ENCODE data around the gene APOBEC2.
"Not testable (repeated sequence)": the region's sequence is repeated elsewhere in the genome, so short reads cannot be mapped to it uniquely, and the experiment has no call there.

APOBEC2 gene

DNA sequence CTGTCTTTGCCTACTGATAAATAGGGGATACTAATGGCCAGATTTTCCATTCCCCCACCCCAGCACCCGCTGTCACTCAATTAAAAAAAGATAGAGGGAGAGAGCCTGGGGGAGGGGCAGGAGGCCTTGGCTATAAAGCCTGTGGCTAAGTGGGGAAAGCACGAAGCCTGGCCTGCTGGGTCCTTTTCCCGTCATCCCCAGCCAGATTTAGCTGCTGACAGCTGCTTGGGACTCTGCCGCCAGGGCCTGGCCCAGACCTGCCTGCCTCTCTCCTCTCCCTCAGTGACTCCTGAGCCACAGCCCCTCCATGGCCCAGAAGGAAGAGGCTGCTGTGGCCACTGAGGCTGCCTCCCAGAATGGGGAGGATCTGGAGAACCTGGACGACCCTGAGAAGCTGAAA lies at the start of gene APOBEC2:
APOBEC2 (plus strand) TSS at position 162 of the 400 bp plus-strand sequence; CDS start at position 308, 146 bp downstream.
- DNase-seq (ENCODE audit: extremely low read depth in 1 of 2, low read depth in 1 of 2): no peak

DNA sequence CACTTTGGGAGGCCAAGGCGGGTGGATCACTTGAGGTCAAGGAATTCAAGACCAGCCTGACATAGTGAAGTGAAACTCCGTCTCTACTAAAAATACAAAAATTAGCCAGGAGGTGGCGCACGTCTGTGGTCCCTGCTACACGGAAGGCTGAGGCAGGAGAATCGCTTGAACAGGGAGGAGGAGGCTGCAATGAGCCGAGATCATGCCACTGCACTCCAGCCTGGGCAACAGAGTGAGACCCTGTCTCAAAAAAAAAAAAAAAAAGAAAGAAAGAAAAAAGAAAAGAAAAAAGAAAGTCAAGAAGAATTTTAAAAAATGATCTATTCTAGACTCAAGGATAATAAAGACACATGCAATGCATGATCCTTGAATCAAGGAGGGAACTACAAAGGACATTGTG lies 46.8 kb upstream of the APOBEC2 start:
- peak; percentile 16 to 20 for DNase-seq (ENCODE audit: extremely low read depth in 1 of 2, low read depth in 1 of 2)

DNA sequence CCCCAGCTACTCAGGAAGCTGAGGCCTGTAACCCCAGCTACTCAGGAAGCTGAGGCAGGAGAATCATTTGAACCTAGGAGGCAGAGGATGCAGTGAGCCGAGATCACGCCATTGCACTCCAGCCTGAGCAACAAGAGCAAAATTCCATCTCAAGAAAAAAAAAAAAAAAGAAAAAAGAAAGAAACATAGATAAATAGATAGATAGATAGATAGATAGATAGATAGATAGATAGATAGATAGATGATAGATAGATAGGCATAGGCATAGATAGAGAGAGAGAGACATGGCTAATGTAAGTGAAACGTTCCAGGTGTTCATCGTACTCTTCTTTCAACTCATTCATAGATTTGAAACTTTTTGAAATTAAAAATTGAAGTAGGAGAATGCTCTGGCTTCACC lies 46.0 kb upstream of the APOBEC2 start:
- not testable (repeated sequence) for DNase-seq (ENCODE audit: extremely low read depth in 1 of 2, low read depth in 1 of 2)

DNA sequence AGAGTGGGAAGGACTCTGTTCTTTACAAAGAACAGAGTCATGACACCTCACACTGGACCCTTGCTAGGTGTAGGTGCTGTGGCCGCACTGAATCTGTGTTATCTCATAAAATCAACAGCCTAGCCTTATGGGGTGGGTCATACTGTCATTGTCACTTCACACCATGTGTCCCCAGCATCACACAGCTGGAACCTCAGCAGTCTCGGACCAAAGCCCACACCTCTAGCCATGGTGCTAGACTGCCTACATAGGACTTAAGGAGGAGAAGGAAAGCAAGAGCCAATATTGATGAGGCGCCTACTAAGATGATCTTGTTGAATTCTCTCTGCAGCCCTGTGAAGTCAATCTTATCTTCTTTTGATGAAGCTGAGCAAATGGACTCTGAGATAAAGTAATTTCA lies 45.0 kb upstream of the APOBEC2 start:
- no peak for DNase-seq (ENCODE audit: extremely low read depth in 1 of 2, low read depth in 1 of 2)

DNA sequence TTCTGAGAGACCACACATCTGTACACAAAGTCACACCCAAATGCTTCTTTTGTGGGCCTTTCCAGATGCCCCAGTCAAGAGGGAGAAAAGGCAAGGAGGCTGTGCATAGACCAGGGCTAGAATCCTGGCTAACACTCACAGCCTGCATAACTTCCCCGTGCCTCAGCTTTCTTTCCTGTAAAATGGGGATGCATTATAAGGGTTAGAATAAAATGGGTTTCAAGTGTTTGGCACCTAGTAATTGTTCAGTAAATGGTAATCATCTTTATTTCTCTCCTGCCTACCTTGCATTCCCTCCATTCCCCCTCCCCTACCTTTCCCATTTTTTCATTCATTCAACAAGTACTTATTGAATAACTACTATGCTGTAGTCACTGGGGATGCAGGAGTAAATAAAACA lies 43.3 kb upstream of the APOBEC2 start:
- no peak for DNase-seq (ENCODE audit: extremely low read depth in 1 of 2, low read depth in 1 of 2)

DNA sequence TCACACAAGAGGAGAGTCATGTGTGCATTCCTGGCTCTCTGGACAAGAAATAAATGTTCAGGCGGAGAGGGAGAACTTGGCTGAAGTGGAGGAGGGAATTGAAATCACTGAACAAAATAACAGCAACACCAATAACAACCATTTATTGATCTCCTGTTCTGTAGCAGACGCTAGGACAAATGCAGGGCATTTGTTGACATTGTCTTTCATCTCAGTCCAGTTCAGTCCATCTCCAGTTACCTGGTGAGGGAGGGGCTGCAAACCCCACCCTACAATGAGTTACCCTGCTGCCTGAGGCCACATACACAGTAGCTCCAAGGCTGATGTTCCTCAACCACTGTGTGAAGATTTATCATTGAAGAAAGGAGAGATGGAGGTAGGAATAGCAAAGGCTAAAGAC lies 41.3 kb upstream of the APOBEC2 start:
- no peak for DNase-seq (ENCODE audit: extremely low read depth in 1 of 2, low read depth in 1 of 2)

DNA sequence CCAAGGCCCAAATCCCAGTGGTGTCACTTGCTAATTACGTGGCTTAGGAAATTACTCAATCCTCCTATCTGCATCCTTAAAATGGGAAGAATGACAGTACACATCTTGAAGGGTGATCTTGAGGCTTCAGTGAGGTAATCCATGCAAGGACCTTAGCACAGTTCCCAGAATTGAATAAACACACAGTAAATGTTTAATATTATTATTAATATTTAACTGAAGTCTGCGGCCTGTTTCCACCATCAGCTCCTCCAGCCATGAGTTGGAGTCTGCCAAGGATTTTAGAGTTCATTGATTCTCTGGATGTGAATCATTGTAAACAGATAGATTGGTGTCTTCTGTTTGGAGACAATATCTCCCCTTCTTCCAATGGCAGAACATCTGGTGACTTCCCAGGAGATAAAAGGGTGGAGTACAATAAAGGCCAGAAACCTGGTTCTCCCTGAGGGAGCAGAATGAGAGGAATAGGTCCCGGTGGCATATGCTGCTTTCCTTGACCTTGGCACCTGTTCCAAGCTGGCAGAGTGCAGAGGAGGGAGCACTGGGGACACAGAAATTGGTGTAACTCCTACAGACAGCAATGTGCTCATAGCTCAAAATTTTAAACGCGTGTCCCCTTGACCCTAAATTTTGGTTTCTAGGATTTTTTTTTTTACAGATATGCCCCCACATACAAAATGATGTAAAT lies 39.4 kb upstream of the APOBEC2 start:
- no peak for DNase-seq (ENCODE audit: extremely low read depth in 1 of 2, low read depth in 1 of 2)

DNA sequence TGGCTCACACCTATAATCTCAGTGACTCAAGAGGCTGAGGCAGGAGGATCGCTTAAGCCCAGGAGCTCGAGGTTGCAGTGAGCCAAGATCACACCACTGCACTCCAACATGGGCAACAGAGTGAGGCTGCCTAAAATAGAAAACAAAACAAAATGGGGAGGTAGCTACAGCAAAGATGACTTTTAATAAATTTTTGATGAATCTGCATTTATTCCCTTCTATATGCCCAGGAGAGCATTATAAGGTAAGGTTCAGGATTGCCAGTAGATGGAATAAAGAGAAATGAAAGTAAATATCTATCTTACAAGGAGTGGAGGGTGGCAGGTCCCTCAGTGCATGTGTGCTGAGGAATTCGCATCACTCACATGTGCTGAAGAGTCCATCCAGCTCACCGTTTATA lies 38.2 kb upstream of the APOBEC2 start:
- DNase-seq (ENCODE audit: extremely low read depth in 1 of 2, low read depth in 1 of 2): no peak

DNA sequence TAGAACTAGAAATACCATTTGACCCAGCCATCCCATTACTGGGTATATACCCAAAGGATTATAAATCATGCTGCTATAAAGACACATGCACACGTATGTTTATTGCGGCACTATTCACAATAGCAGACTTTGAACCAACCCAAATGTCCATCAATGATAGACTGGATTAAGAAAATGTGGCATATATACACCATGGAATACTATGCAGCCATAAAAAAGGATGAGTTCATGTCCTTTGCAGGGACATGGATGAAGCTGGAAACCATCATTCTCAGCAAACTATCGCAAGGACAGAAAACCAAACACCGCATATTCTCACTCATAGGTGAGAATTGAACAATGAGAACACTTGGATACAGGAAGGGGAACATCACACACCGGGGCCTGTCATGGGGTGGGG lies 37.1 kb upstream of the APOBEC2 start:
- not testable (repeated sequence) for DNase-seq (ENCODE audit: extremely low read depth in 1 of 2, low read depth in 1 of 2)

DNA sequence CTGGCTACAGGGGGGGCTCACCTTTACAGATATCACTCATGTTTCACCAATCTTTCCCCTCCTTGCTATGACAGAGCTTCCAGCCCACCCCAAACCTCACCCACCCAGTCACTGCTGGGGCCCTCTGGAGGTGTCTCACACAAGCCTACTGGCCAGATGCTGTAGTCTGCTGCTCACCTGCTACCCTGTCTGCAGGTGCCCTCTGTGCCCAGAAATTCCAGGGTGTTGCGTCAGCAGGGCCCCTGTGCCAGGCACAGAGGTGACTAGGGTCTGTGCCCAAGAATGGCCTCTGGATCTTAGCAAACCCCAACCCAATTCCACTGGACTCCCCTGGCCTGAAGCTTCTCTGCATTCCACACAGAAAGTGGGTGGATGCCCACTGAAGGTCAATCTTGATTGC lies 35.3 kb upstream of the APOBEC2 start:
- no peak for DNase-seq (ENCODE audit: extremely low read depth in 1 of 2, low read depth in 1 of 2)

DNA sequence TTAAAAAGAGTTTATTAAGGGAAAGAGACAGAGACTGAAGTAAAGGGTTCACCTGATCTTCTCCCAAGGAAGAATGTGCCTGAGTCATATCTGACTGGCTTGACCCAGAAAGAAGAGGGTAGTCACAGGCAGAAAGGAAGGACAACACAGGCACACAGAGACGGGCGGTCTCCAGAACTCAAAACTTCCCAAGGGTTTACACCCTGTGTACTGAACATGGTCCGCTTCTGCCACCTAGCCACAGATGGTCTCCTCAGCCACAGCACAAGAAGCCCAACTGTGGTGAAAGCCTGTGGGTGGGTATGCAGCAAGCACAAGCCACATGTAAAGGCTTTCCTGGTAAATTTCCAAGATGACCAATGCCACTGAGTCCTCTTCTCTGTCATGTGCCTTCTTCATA lies 31.2 kb upstream of the APOBEC2 start:
- no peak for DNase-seq (ENCODE audit: extremely low read depth in 1 of 2, low read depth in 1 of 2)

DNA sequence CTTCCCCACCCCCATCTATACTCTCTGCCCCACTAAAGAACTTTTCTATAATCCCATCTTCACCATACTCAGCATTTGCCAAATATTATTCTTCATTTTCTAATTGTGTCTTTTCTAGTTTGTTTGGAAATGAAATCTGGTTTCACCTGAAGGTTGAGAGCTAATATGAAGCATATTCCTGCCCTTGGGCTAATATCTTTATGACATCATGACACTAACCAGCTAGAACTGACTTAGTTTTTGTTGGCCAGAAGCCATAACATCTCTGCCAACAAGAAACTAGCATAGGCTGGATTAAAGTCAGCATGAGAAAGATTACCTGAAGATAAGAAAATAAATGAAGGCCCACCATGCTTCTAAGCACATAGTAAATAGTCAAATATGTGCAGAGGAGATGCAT lies 30.7 kb upstream of the APOBEC2 start:
- DNase-seq (ENCODE audit: extremely low read depth in 1 of 2, low read depth in 1 of 2): no peak

DNA sequence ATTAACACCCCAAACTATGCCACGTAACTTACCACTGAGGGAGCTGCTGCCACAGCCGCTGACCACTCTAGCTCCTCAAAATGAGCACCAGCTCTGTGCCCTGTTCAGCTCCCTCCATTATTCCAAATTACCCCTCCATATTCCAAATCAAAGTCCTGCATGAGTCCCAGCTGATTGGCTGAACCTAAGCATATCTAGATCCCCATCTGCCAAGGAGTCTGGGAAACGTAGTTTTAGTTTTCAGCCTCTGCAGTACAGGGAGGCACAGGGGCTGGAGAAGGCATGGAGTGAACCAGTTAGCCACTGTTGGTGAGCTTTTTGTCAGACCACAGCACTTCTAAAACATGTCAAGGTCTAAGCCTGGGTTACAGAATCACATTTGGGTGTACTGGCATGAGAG lies 29.9 kb upstream of the APOBEC2 start:
- no peak for DNase-seq (ENCODE audit: extremely low read depth in 1 of 2, low read depth in 1 of 2)

DNA sequence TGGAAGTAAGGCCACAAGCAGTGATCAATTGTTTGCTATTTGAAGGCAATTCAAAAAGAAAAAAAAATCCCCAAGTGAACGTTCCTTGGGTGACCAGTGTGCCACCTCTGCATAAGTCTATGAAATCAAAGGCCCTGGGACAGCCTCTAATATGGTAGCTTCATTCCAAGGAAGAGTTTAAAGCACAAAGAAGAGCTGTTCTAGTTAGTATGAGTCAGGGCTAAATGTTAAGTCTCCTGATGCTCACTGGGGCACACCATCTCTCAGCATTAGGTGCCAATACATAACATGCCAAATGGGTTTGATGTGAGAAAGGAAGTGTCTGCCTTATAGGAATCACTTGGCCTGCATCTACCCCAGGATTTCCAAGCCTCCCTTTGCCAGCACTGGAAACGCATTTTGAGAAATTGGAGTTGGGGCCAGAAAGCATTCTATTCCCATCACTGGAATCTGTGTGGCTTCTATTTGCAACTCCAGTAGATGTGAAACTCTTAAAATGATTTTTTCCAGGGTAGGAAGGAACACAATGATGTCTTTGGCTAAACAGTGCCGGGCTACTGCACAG lies 27.0 kb upstream of the APOBEC2 start:
- DNase-seq (ENCODE audit: extremely low read depth in 1 of 2, low read depth in 1 of 2): no peak

DNA sequence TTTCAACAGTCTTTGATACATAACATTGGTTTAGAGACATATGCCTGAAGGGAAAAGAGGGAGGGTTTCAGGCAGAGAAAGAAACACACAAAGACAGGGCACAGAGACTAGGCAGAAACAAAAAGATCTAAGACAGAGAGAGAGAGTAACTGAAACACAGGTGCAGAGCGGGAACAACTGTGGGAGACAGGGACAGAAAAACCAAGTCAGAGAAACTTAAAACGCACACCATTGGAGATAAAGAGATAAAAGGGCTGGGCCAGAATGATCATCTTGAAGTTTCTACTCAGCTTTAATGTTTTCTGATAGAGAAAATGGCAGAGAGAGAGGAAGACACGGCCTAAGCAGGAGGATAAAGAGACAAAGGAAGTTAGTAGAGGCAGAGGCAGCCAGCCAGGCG lies 25.8 kb upstream of the APOBEC2 start:
- DNase-seq (ENCODE audit: extremely low read depth in 1 of 2, low read depth in 1 of 2): no peak

DNA sequence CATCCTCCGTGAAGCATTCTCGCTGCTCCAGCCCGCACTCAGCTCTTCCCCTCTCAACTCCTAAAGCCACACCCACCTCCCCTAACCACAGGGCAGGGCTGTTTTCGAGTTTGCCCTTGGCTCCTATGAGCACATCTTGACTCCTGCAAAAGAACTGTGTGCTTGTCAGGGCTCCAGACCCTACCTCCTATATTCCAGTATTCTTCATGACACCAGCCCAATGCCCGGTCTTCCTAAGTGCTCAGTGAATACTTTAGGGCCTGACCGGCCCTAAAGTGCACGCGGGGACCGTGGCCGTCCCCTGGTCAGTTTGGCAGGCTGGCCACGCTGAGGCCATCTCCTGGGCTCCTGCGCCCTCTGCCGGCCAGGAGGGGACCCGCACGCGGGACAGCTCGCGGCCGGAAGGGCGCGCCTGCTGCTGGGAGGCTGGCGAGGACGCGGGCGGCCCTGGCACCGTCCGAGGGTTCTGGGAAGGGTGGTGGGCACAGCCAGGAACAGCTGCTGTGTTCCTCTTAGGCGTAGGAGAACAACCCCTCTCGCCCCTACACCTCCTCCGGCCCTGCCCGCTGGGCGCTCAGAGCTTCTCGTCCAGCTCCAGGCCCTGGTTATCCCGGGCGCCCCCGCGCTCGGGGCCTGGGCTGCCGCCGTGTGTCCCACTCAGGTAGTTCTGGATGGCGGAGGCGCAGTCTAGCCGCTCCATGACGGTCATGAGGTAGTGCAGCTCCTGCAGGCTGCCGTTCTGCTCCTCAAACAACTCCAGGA lies 25.0 kb upstream of the APOBEC2 start:
- peak; percentile 44 to 47 for DNase-seq (ENCODE audit: extremely low read depth in 1 of 2, low read depth in 1 of 2)

DNA sequence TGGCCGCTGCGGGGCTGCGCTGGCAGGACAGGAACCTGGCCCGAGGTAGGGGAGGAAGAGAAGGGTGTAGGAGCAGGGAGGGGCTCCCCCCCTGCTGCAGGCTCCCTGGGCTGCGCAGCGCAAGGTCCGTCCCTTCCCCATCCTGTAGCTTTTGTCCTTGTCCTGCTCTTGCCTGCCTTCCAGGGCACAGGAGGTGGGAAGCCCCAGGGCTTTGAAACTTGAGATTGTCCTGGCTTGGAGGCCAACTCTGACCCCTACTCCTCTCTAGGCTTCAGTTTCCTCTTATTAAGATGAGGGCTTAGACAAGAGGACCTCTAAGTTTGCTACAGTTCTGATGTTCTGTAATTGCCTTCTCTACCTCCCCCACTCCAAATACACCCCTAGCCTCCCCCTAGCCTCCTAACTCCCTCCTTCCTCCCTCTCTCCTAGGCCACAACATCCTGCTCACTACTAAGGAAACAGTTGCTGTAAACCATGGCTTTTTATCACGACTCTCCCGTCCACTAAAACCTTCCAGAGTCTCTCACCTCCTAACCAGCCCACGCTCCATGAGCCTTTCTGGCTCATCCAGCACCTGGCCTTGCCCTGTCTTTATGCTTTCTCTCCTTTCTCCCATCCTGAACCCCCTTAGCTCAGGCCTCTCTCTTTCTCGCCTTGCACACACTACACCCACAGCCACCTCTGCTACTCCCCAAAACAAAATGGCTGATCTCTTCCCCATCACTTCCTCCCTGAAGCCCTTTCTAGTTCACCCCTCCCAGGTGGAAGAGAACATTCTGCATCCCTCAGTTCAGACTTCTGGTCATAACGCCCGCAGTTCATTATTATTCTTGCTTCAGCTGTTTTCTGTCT lies 24.2 kb upstream of the APOBEC2 start:
- no peak for DNase-seq (ENCODE audit: extremely low read depth in 1 of 2, low read depth in 1 of 2)

DNA sequence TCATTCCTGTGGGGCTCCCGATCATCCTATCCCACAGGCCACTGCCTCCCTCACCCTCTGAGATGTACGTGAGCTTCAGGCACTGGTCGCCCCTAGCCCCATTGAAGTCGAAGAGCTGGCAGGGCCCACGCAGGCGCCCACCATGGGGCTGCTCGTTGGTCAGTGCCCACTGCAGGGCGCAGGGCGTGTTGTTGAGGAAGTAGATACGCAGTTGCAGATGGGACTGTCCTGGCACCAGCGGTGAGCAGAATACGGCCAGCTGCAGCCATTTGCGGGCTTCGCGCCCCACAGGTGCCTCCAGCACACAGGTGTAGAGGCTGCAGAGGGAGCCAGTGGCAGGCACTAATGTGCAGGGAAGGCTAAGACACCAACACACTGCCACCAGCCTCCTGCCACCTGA lies 20.2 kb upstream of the APOBEC2 start:
- no peak for DNase-seq (ENCODE audit: extremely low read depth in 1 of 2, low read depth in 1 of 2)

DNA sequence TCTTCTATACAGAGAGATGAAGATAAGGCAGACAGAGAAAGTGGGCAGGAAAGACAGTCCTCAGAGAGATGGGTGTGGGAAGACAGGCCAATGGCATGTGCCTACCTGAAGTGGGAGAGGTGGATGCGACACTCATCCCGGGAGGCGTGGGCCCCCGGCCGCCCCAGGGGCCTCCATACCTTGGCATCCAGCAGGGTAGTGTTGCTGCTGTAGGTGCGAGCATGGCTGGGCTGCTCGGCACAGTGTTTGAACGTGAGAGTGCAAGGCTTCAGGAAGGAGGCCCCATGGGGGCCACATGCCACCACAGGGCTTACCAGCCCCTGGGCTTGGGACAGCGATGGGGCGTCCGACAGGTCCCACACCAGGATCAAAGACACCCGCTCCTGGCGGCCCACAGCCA lies 19.2 kb upstream of the APOBEC2 start:
- no peak for DNase-seq (ENCODE audit: extremely low read depth in 1 of 2, low read depth in 1 of 2)

DNA sequence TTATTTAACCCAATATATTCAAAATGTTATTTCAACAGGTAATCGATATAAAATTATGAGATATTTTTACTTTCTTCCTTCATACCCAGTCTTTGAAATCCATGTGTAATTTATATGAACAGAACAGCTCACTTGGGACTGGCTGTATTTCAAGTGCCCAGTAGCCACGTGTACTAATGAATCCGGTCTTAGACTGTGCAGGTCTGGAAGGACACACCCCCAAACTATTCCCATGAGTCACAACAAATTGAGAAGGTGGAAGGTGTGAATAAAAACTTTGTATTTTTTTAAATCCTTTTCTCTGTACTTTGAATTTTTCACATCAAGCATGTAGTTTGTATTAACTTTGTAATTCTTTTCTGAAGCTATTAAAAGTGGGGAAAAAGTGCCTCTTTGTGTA lies 16.8 kb upstream of the APOBEC2 start:
- DNase-seq (ENCODE audit: extremely low read depth in 1 of 2, low read depth in 1 of 2): no peak

DNA sequence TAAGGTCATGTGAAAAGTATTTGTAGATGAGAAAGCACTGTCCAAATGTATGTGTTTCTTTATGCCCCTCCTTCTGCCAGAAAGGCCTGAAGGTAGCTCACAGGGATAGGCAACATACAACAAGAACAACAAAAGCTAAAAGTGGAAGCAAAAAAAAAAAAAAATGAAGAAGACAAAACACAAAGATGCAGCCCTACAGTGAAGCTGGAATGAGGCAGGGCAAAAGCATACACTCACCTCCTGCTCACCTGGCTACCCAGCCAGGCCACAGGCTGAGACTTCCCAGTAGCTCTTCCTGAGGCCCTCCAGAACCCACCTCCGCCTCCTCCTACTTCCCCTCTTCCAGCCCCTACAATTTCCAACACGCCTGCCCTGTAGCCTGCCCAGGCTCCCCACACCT lies 16.4 kb upstream of the APOBEC2 start:
- DNase-seq (ENCODE audit: extremely low read depth in 1 of 2, low read depth in 1 of 2): no peak

Measured in stimulated activated CD8-positive, alpha-beta memory T cell treated with anti-CD3 and anti-CD28 coated beads, Interleukin-7, amount 100 ng/mL, for 48 hours (primary cell).